ENCODE data around the gene CRLF2. TPM values are rescaled to one million over a fixed set of nuclear protein-coding genes. Genes with fewer than 3 reads are reported as not detected.
"Not testable (repeated sequence)": the region's sequence is repeated elsewhere in the genome, so short reads cannot be mapped to it uniquely, and the experiment has no call there.

The CRLF2 gene
- total RNA-seq, 1 donor from 2014 or later = not detected

DNA sequence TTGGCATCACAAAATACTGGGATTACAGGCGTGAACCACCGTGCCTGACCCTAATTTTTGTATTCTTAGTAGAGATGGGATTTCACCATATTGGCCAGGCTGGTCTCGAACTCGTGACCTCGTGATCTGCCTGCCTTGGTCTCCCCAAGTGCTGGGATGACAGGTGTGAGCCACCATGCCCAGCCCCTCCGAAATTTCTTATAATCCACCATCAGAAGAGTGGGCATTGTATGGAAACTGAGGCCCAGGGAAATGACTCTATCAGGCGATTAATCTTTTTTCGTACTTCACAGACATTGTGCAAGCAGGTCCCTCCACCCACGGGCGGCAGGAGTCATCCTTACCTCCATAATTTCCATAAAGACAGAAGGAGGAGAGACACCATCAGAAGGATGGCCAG is 16.0 kb downstream of the CRLF2 start:
- peak; percentile 40 for DNase-seq (ENCODE audit: extremely low spot score, unreplicated experiment)
- H3K4me1 Mint-ChIP-seq (ENCODE audit: unreplicated experiment) = no peaks in the 10 kb centered on the region

DNA sequence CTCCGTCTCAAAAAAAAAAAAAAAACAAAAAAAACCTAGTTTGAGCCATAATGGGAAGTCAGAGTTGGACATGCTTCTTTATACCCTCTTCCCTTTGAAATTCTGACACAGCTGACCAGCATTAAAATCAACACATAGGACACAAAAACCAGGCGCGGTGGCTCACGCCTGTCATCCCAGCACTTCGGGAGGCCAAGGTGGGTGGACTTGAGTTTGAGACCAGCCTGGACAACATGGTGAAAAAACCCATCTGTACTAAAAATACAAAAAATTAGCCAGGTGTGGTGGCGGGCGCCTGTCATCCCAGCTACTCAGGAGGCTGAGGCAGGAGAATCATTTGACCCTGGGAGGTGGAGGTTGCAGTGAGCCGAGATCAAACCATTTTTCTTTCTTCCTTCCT is 20.3 kb downstream of the CRLF2 start:
- H3K27ac Mint-ChIP-seq (ENCODE audit: unreplicated experiment); H3K27me3 Mint-ChIP-seq (ENCODE audit: unreplicated experiment); H3K4me1 Mint-ChIP-seq (ENCODE audit: unreplicated experiment); H3K4me3 Mint-ChIP-seq (ENCODE audit: unreplicated experiment); H3K9me3 Mint-ChIP-seq (ENCODE audit: unreplicated experiment); H3K36me3 Mint-ChIP-seq (ENCODE audit: unreplicated experiment): not testable (repeated sequence)
- DNase-seq (ENCODE audit: extremely low spot score, unreplicated experiment) = peak; percentile 23

More for the DNA sequence above, 16.0 kb downstream of the CRLF2 start:
- TF ChIP-seq, protein P1, sequence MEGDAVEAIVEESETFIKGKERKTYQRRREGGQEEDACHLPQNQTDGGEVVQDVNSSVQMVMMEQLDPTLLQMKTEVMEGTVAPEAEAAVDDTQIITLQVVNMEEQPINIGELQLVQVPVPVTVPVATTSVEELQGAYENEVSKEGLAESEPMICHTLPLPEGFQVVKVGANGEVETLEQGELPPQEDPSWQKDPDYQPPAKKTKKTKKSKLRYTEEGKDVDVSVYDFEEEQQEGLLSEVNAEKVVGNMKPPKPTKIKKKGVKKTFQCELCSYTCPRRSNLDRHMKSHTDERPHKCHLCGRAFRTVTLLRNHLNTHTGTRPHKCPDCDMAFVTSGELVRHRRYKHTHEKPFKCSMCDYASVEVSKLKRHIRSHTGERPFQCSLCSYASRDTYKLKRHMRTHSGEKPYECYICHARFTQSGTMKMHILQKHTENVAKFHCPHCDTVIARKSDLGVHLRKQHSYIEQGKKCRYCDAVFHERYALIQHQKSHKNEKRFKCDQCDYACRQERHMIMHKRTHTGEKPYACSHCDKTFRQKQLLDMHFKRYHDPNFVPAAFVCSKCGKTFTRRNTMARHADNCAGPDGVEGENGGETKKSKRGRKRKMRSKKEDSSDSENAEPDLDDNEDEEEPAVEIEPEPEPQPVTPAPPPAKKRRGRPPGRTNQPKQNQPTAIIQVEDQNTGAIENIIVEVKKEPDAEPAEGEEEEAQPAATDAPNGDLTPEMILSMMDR (IDR thresholded peaks at IDR 0.05) = no peak
- Mint-ChIP-seq H3K36me3 (ENCODE audit: unreplicated experiment) (no peaks in the 10 kb centered on the region), H3K4me3 (ENCODE audit: unreplicated experiment) (no peak overlapping the region), H3K27me3 (ENCODE audit: unreplicated experiment) (no peaks in the 10 kb centered on the region), H3K9me3 (ENCODE audit: unreplicated experiment) (peaks cover 3% of the 10 kb centered on the region), H3K27ac (ENCODE audit: unreplicated experiment) (no peak overlapping the region)

DNA sequence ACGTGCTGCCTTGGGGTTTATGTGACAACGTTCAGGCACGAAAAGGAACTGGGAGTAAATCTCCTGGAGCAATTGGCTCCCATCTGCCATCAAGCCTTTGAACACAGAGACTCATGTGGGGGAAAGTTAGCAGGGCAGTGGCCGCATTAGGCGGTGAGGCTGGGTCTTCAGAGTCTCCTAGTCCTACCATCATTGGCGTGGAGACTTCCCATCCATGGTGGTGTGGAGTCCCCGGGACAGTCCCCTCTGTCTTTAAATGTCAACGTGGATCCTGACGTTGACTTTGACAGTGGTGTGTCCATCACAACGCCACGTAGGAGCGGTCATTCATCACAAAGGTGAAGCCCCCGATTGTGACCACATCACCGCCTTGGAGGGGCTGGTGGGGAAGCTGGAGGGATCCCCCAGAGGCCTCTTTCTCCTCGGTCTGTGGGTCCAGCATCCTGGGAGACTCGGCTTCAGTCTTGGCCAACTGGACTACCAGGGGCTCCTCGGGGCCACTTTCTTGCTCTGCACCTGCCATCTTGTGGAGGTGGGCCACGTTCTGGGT is 21.8 kb downstream of the CRLF2 start:
- Mint-ChIP-seq H3K36me3 (ENCODE audit: unreplicated experiment) (no peaks in the 10 kb centered on the region), H3K27ac (ENCODE audit: unreplicated experiment) (no peak overlapping the region), H3K4me1 (ENCODE audit: unreplicated experiment) (no peaks in the 10 kb centered on the region), H3K4me3 (ENCODE audit: unreplicated experiment) (no peak overlapping the region), H3K9me3 (ENCODE audit: unreplicated experiment) (peaks cover 3% of the 10 kb centered on the region), H3K27me3 (ENCODE audit: unreplicated experiment) (no peaks in the 10 kb centered on the region)
- peak; percentile 71 for DNase-seq (ENCODE audit: extremely low spot score, unreplicated experiment)
- TF ChIP-seq, protein P1 (IDR thresholded peaks at IDR 0.05) = no peak

DNA sequence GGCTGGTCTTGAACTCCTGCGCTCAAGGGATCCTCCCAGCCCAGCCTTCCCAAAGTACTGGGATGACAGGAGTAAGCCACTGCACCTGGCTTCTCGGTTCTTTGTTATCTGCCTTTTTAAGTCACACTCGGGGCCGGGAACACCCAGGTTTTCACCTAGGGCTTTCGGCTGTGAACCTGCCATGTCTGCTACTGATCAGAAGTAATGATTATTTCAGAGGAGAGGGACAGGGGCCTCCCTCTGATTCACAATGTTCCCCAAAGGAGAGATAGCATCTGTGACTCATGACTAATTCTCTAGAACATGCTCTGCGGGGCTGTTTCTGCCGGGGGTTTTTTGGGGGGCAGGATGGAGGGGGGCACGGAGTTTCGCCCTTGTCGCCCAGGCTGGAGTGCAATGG is 26.9 kb downstream of the CRLF2 start:
- peak; percentile 71 for DNase-seq (ENCODE audit: extremely low spot score, unreplicated experiment)
- Mint-ChIP-seq H3K9me3 (ENCODE audit: unreplicated experiment) (no peaks in the 10 kb centered on the region), H3K27ac (ENCODE audit: unreplicated experiment) (no peak overlapping the region), H3K36me3 (ENCODE audit: unreplicated experiment) (no peaks in the 10 kb centered on the region), H3K4me1 (ENCODE audit: unreplicated experiment) (no peaks in the 10 kb centered on the region), H3K4me3 (ENCODE audit: unreplicated experiment) (no peak overlapping the region), H3K27me3 (ENCODE audit: unreplicated experiment) (no peaks in the 10 kb centered on the region)
- TF ChIP-seq, protein P1 (IDR thresholded peaks at IDR 0.05) = no peak

DNA sequence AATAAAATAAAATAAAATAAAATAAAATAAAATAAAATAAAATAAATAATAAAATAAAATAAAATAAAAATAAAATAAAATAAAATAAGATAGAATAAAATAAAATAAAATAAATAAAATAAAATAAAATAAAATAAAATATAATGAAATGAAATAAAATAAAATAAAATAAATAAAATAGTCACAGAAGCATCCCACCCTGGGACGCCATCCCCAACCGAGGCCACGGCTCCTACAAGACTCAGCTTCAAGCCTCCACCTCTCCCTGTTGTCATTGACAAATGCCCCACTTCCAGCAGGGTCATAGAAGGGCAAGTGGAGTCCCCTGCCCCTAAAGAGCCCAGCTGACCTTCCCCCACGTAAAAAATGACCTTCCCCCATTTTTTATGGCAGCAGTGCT is 30.2 kb downstream of the CRLF2 start:
- TF ChIP-seq, protein P1 (IDR thresholded peaks at IDR 0.05) = no peak
- no peaks in the 10 kb centered on the region for H3K36me3 Mint-ChIP-seq (ENCODE audit: unreplicated experiment)
- no peaks in the 10 kb centered on the region for H3K9me3 Mint-ChIP-seq (ENCODE audit: unreplicated experiment)
- no peak overlapping the region for H3K4me3 Mint-ChIP-seq (ENCODE audit: unreplicated experiment)
- peaks cover 2% of the 10 kb centered on the region for H3K27me3 Mint-ChIP-seq (ENCODE audit: unreplicated experiment)
- no peak for DNase-seq (ENCODE audit: extremely low spot score, unreplicated experiment)
- H3K27ac Mint-ChIP-seq (ENCODE audit: unreplicated experiment) = no peak overlapping the region
- H3K4me1 Mint-ChIP-seq (ENCODE audit: unreplicated experiment) = peaks cover 2% of the 10 kb centered on the region

DNA sequence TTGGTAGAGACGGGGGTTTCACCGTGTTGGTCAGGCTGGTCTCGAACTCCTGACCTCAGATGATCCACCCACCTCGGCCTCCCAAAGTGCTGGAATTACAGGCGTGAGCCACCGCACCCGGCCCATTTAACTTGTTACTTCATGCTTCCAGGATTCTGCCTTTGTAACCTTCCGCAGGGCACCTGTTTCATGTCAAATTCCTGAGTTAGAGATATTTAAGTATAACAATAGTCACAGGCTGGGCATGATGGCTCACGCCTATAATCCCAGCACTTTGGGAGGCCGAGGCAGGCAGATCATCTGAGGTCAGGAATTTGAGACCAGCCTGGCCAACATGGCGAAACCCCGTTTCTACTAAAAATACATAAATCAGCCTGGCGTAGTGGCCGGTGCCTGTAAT is 30.8 kb downstream of the CRLF2 start:
- not testable (repeated sequence) for H3K27ac Mint-ChIP-seq (ENCODE audit: unreplicated experiment); H3K36me3 Mint-ChIP-seq (ENCODE audit: unreplicated experiment); H3K4me3 Mint-ChIP-seq (ENCODE audit: unreplicated experiment); H3K9me3 Mint-ChIP-seq (ENCODE audit: unreplicated experiment); H3K4me1 Mint-ChIP-seq (ENCODE audit: unreplicated experiment); H3K27me3 Mint-ChIP-seq (ENCODE audit: unreplicated experiment)
- peak; percentile 49 for DNase-seq (ENCODE audit: extremely low spot score, unreplicated experiment)

Measured in osteocyte (in vitro differentiated cells).